ENCODE data around the gene KATNAL2.
A peak's percentile ranks its signal among the peaks of the same experiment; 100 is the strongest.

Gene KATNAL2

GRCh38 chr18:47146206-47146605, 228.8 kb downstream of the KATNAL2 start:
- Histone ChIP-seq H3K27me3 (ENCODE audit: control insufficient read depth, insufficient read depth, low read length, poor library complexity, severe bottlenecking) (no peaks in the 10 kb centered on the region), H3K27ac (ENCODE audit: insufficient read depth, low read depth, low read length, poor library complexity, severe bottlenecking) (no peak overlapping the region), H3K9me3 (ENCODE audit: control insufficient read depth, low read length) (no peaks in the 10 kb centered on the region), H3K4me3 (ENCODE audit: insufficient read depth, low read depth, low read length) (no peak overlapping the region), H3K4me1 (ENCODE audit: control insufficient read depth, insufficient read depth, low read length) (no peaks in the 10 kb centered on the region), H3K36me3 (ENCODE audit: control insufficient read depth, insufficient read depth, low read length) (no peaks in the 10 kb centered on the region)
- 91 to 96% methylated on average over 2 to 3 of the region's 3 CpGs for WGBS, 2 experiments

GRCh38 chr18:47149457-47150028, 232.1 kb downstream of the KATNAL2 start:
- peak overlapping the region; percentile 61 for H3K4me3 ChIP-seq (ENCODE audit: insufficient read depth, low read depth, low read length)
- WGBS, 2 experiments: 21 to 22% methylated on average over 12 of the region's 12 CpGs
- no peaks in the 10 kb centered on the region for H3K27me3 ChIP-seq (ENCODE audit: control insufficient read depth, insufficient read depth, low read length, poor library complexity, severe bottlenecking)
- H3K27ac ChIP-seq (ENCODE audit: insufficient read depth, low read depth, low read length, poor library complexity, severe bottlenecking): peak overlapping the region; percentile 75
- H3K9me3 ChIP-seq (ENCODE audit: control insufficient read depth, low read length): no peaks in the 10 kb centered on the region
- H3K4me1 ChIP-seq (ENCODE audit: control insufficient read depth, insufficient read depth, low read length): no peaks in the 10 kb centered on the region
- H3K36me3 ChIP-seq (ENCODE audit: control insufficient read depth, insufficient read depth, low read length): peaks cover 3% of the 10 kb centered on the region

DNA sequence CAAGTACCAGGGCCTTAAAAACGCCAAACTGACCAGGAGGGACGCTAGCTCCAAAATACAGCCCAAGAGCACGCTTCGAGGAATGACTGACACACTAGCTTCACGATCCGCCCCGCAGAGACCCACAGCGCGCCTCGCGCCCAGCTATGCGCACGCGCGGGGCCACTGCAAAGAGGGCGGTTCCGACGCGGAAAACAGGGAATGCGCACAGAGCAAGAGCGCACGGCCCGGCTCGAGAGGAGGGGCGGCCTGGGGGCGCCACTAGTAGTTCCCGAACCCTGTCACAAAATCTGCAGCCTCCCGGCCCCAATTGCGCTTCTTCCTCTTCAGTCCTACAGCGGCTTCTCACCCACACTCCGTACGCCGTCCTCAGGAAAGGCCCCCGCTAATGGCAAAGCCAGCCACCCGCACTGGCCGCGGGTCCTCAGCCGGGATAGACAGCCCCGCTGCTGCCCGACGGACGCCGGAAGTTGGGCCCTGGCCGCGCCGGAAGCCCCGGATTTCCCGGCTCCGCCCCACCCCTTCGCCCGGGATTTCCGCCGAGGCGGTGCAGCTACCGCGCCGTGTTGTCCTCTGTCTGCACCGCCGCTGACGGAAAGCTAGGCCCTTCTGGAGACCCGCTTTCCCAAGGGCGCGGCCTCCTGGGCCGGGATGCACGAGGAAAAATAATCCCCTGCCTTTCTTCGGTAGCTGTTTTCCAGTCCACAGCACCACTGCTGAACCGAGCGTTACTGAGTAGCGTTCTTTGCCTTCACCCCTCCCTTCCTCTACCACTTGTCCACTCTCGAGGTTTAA, 232.8 kb downstream of the KATNAL2 start, which contains the start of gene HDHD2:
TSS of gene HDHD2 (minus strand) at position 472 of the 795 bp plus-strand sequence. CDS start 14,061 bp downstream, outside the sequence.
- Histone ChIP-seq H3K27ac (ENCODE audit: insufficient read depth, low read depth, low read length, poor library complexity, severe bottlenecking) (peak within 1 kb of the TSS; percentile 75), H3K36me3 (ENCODE audit: control insufficient read depth, insufficient read depth, low read length) (peaks cover 4% of the 10 kb centered on the region), H3K27me3 (ENCODE audit: control insufficient read depth, insufficient read depth, low read length, poor library complexity, severe bottlenecking) (no peaks in the 10 kb centered on the region), H3K4me1 (ENCODE audit: control insufficient read depth, insufficient read depth, low read length) (no peaks in the 10 kb centered on the region), H3K9me3 (ENCODE audit: control insufficient read depth, low read length) (no peaks in the 10 kb centered on the region), H3K4me3 (ENCODE audit: insufficient read depth, low read depth, low read length) (peak within 1 kb of the TSS; percentile 61)
- 0% methylated on average over 70 of the region's 70 CpGs for WGBS, 2 experiments

- H3K27ac ChIP-seq (ENCODE audit: insufficient read depth, low read depth, low read length, poor library complexity, severe bottlenecking): peak overlapping the region; percentile 61
- no peaks in the 10 kb centered on the region for H3K9me3 ChIP-seq (ENCODE audit: control insufficient read depth, low read length)
- H3K4me1 ChIP-seq (ENCODE audit: control insufficient read depth, insufficient read depth, low read length): no peaks in the 10 kb centered on the region
- 15 to 17% methylated on average over 11 to 13 of the region's 13 CpGs for WGBS, 2 experiments
- H3K27me3 ChIP-seq (ENCODE audit: control insufficient read depth, insufficient read depth, low read length, poor library complexity, severe bottlenecking): no peaks in the 10 kb centered on the region
- H3K36me3 ChIP-seq (ENCODE audit: control insufficient read depth, insufficient read depth, low read length): peaks cover 4% of the 10 kb centered on the region
- H3K4me3 ChIP-seq (ENCODE audit: insufficient read depth, low read depth, low read length): peak overlapping the region; percentile 61
Measured at GRCh38 chr18:47150824-47151366, 233.5 kb downstream of the KATNAL2 start.

GRCh38 chr18:47151439-47151838, 234.0 kb downstream of the KATNAL2 start:
- Histone ChIP-seq H3K27me3 (ENCODE audit: control insufficient read depth, insufficient read depth, low read length, poor library complexity, severe bottlenecking) (no peaks in the 10 kb centered on the region), H3K4me3 (ENCODE audit: insufficient read depth, low read depth, low read length) (peak overlapping the region; percentile 61), H3K4me1 (ENCODE audit: control insufficient read depth, insufficient read depth, low read length) (no peaks in the 10 kb centered on the region), H3K27ac (ENCODE audit: insufficient read depth, low read depth, low read length, poor library complexity, severe bottlenecking) (no peak overlapping the region), H3K9me3 (ENCODE audit: control insufficient read depth, low read length) (no peaks in the 10 kb centered on the region), H3K36me3 (ENCODE audit: control insufficient read depth, insufficient read depth, low read length) (peaks cover 4% of the 10 kb centered on the region)

Data from ectodermal cell (in vitro differentiated cells).